ELF-1 (cell line): ENCODE results near the gene ARHGEF12.
"Not testable (repeated sequence)": the region's sequence is repeated elsewhere in the genome, so short reads cannot be mapped to it uniquely, and the experiment has no call there.

ENCODE experiments used
- DNase-seq: peaks from one replicate; pipeline ENCODE4 v3.0.0-alpha.2; 2016; ENCODE audit warnings: low read depth, low spot score

ARHGEF12 gene

GRCh38 chr11:120492486-120492885, 156.3 kb downstream of the ARHGEF12 start:
- DNase-seq = no peak

- no peak for DNase-seq
Measured at GRCh38 chr11:120494595-120494994, 158.4 kb downstream of the ARHGEF12 start.

- no peak for DNase-seq
Measured at GRCh38 chr11:120499088-120499487, 162.9 kb downstream of the ARHGEF12 start.

- DNase-seq = no peak
Measured at GRCh38 chr11:120499859-120500258, 163.6 kb downstream of the ARHGEF12 start.

GRCh38 chr11:120500414-120501071, 164.3 kb downstream of the ARHGEF12 start:
- no peak for DNase-seq

GRCh38 chr11:120501440-120501839, 165.2 kb downstream of the ARHGEF12 start:
- DNase-seq = no peak

- DNase-seq = no peak
Measured at GRCh38 chr11:120501976-120502755, 166.0 kb downstream of the ARHGEF12 start.

- DNase-seq = not testable (repeated sequence)
Measured at GRCh38 chr11:120503529-120503928, 167.3 kb downstream of the ARHGEF12 start.

- DNase-seq = no peak
Measured at GRCh38 chr11:120505801-120506425, 169.7 kb downstream of the ARHGEF12 start.

GRCh38 chr11:120509346-120510053, 173.3 kb downstream of the ARHGEF12 start:
- no peak for DNase-seq

GRCh38 chr11:120510406-120511115, 174.3 kb downstream of the ARHGEF12 start:
- DNase-seq = no peak

GRCh38 chr11:120511116-120511819, 175.1 kb downstream of the ARHGEF12 start, which contains the start of gene GRIK4:
Gene GRIK4 (plus strand): TSS chr11:120511748. CDS start chr11:120660319, 148,571 bp downstream.
- peak; percentile 86 for DNase-seq

GRCh38 chr11:120511820-120512738, 175.9 kb downstream of the ARHGEF12 start:
- no peak for DNase-seq

- no peak for DNase-seq
Measured at GRCh38 chr11:120512739-120513435, 176.7 kb downstream of the ARHGEF12 start.

GRCh38 chr11:120513436-120514315, 177.5 kb downstream of the ARHGEF12 start:
- no peak for DNase-seq

- DNase-seq = no peak
Measured at GRCh38 chr11:120514541-120515121, 178.4 kb downstream of the ARHGEF12 start.

GRCh38 chr11:120515186-120515723, 179.0 kb downstream of the ARHGEF12 start:
- DNase-seq = no peak
